ENCODE data around the gene IDI2. TPM values are rescaled to one million over a fixed set of nuclear protein-coding genes. Genes with fewer than 3 reads are reported as not detected.

Gene IDI2
- total RNA-seq, 4 donors from 2014 or later = 43.7 to 204 (median 86.7) TPM

DNA sequence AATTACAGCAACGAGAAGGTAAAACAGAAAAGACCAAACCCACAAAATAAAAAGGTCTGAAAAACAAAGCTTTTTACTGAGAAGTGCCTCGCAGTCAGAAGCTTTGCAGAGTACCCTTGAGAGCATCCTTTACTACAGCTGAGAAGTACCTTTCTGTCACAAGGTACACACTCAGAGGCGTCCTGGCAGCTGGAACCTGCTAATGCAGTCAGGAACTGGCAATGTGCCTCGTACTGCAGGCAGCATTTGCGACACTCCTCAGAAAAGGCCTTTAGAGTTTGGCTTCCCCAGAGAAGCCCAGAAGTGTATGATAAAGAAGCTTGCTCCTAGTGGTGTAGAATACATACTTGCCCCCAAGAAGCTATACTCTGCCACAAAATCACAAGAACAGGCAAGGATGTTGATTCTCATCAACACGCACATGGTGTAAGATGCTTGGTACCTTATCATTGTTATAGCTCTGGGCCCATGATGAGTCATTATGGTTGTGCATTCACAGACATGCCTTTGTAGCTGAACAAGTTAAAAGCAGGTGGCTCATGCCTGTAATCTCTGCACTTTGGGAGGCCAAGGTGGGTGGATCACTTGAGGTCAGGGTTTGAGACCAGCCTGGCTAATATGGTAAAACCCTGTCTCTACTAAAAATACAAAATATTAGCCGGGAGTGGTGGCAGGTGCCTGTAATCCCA lies 39.4 kb downstream of the IDI2 start:
- in situ Hi-C loops (cut with MboI; ENCODE audit: low sequenced_read_pairs in 4 of 4) = loop anchor here in 1 of 4 donors (10.0 kb wide), 1 partner anchor 51 kb away; the partner anchor contains the start of gene LARP4B
- intact Hi-C loops (cut with DNase I; ENCODE audit: low total_unique reads) = no loop called here
- no peaks in the 10 kb centered on the region for H3K36me3 ChIP-seq

DNA sequence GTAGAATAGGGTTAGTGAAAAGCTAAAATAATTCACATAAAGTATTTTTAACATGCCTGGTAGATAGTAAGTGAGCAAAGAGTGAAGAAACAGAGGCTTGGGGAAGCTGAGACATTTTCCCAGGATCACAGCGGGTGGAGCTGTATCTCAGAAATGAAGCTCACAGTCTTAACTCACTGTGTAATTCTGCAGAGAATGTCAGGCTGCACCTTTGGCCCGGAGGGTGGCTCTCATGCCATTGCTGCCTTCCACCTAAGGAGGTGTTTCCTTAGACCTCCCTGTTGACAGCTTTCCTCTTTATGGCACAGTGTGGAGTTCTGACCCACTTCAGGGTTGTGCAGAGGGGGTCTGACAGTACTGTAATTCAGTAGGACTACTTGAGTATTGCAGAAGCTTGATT lies 40.3 kb downstream of the IDI2 start:
- H3K4me1 ChIP-seq = peaks cover 22 to 33% of the 10 kb centered on the region in 2 donors
- no peak for DNase-seq
- intact Hi-C loops (cut with DNase I; ENCODE audit: low total_unique reads) = no loop called here
- H3K36me3 ChIP-seq = no peaks in the 10 kb centered on the region
- in situ Hi-C loops (cut with MboI; ENCODE audit: low sequenced_read_pairs in 4 of 4) = loop anchor here in 1 of 4 donors (10.0 kb wide), 1 partner anchor 51 kb away; the partner anchor contains the start of gene LARP4B
- no peaks in the 10 kb centered on the region for H3K9me3 ChIP-seq
- H3K27me3 ChIP-seq = no peaks in the 10 kb centered on the region
- ATAC-seq = no peak
- no peak for TF ChIP-seq POLR2A (IDR thresholded peaks at IDR 0.05)
- TF ChIP-seq, protein P1, sequence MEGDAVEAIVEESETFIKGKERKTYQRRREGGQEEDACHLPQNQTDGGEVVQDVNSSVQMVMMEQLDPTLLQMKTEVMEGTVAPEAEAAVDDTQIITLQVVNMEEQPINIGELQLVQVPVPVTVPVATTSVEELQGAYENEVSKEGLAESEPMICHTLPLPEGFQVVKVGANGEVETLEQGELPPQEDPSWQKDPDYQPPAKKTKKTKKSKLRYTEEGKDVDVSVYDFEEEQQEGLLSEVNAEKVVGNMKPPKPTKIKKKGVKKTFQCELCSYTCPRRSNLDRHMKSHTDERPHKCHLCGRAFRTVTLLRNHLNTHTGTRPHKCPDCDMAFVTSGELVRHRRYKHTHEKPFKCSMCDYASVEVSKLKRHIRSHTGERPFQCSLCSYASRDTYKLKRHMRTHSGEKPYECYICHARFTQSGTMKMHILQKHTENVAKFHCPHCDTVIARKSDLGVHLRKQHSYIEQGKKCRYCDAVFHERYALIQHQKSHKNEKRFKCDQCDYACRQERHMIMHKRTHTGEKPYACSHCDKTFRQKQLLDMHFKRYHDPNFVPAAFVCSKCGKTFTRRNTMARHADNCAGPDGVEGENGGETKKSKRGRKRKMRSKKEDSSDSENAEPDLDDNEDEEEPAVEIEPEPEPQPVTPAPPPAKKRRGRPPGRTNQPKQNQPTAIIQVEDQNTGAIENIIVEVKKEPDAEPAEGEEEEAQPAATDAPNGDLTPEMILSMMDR (IDR thresholded peaks at IDR 0.05 in 4 of 5, conservative IDR thresholded peaks at IDR 0.05 in 1 of 5) = no peak
- H3K27ac ChIP-seq = no peak overlapping the region
- no peak overlapping the region for H3K4me3 ChIP-seq

More for the DNA sequence above, 39.4 kb downstream of the IDI2 start:
- H3K4me1 ChIP-seq = peaks cover 22 to 33% of the 10 kb centered on the region in 2 donors
- H3K9me3 ChIP-seq = no peaks in the 10 kb centered on the region
- H3K4me3 ChIP-seq = no peak overlapping the region
- DNase-seq (no peak), ATAC-seq (no peak)
- TF ChIP-seq POLR2A (IDR thresholded peaks at IDR 0.05) = no peak
- TF ChIP-seq, protein P1 (IDR thresholded peaks at IDR 0.05 in 4 of 5, conservative IDR thresholded peaks at IDR 0.05 in 1 of 5) = no peak
- peak overlapping the region in 2 of 4 donors; percentile 96 to 97 for H3K27ac ChIP-seq
- no peaks in the 10 kb centered on the region for H3K27me3 ChIP-seq

DNA sequence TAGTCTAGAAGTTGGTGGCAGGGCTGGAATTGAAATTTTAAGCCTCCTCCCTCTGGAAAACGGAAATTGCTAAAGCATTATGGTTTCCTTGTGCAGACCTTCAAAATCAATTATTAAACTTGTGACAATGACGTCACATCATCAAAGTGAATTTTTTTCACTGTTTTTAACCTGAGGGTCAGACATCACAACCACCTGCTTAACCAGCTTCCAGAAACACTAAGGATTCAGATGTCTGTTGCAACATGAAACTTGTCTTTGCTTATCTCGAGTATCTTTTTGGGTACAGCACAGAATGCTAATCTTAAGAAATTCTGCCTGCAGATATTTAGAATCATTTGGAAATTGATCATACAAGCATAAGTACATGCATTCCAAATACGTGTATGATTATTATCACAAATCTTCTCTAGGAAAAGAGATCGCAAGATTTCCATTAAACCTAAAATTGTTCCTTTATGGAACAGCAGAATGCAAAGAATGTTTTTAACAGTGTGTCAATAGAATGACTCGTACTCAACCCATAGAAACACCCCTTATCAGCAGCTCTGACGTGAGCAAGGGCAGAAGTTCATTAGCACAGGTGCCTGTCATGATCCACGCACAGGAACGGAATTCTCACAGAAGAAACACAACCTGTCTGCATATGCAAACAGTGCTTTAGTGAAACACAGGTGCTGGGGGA lies 41.5 kb downstream of the IDI2 start:
- TF ChIP-seq, protein P1 (IDR thresholded peaks at IDR 0.05 in 4 of 5, conservative IDR thresholded peaks at IDR 0.05 in 1 of 5) = no peak
- no peak for TF ChIP-seq POLR2A (IDR thresholded peaks at IDR 0.05)
- in situ Hi-C loops (cut with MboI; ENCODE audit: low sequenced_read_pairs in 4 of 4) = loop anchor here in 1 of 4 donors (5.0 to 10.0 kb wide), 2 partner anchors 49 to 78 kb away; partner anchors contain the start of gene LARP4B
- DNase-seq (no peak), ATAC-seq (no peak)
- intact Hi-C loops (cut with DNase I; ENCODE audit: low total_unique reads) = no loop called here
- no peaks in the 10 kb centered on the region for H3K27me3 ChIP-seq
- H3K4me1 ChIP-seq = peaks cover 11 to 21% of the 10 kb centered on the region in 2 donors
- H3K9me3 ChIP-seq = no peaks in the 10 kb centered on the region
- no peak overlapping the region for H3K27ac ChIP-seq
- no peak overlapping the region for H3K4me3 ChIP-seq
- no peaks in the 10 kb centered on the region for H3K36me3 ChIP-seq

DNA sequence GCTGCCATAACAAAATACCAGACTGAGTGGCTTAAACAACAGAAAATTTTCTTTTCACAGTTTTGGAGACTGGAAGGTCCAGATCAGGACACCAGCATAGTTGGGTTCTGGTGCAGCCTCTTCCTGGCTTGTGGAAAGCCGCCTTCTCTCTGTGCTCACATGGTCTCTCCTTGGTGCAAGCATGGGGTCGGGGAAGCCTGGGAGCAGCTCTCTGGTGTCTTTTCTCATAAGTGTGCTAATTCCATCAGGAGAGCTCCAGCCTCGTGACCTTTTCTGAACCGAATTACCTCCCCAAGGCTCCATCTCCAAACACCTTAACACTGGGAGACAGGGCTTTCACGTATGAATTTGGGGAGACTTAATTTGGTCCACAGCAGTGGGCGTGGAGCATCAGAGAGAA lies 42.3 kb downstream of the IDI2 start:
- no peak overlapping the region for H3K27ac ChIP-seq
- H3K36me3 ChIP-seq = no peaks in the 10 kb centered on the region
- no peaks in the 10 kb centered on the region for H3K9me3 ChIP-seq
- DNase-seq (no peak), ATAC-seq (no peak)
- no peaks in the 10 kb centered on the region for H3K27me3 ChIP-seq
- H3K4me3 ChIP-seq = no peak overlapping the region
- peaks cover 10 to 19% of the 10 kb centered on the region in 2 donors for H3K4me1 ChIP-seq
- TF ChIP-seq POLR2A (IDR thresholded peaks at IDR 0.05) = no peak
- TF ChIP-seq, protein P1 (IDR thresholded peaks at IDR 0.05 in 4 of 5, conservative IDR thresholded peaks at IDR 0.05 in 1 of 5) = no peak
- in situ Hi-C loops (cut with MboI; ENCODE audit: low sequenced_read_pairs in 4 of 4) = loop anchor here in 1 of 4 donors (5.0 to 10.0 kb wide), 2 partner anchors 49 to 79 kb away; partner anchors contain the start of gene LARP4B
- intact Hi-C loops (cut with DNase I; ENCODE audit: low total_unique reads) = no loop called here
